GM23338 (cell line): Measurements from ENCODE around the gene GRAMD1B. TPM values are rescaled to one million over a fixed set of nuclear protein-coding genes. Genes with fewer than 3 reads are reported as not detected.

Source experiments
- ATAC-seq: fragments of 200-7000 bp; cut with Tn5 transposase; 3 replicates; pipeline ENCODE4 v1.9.1; 2020
- DNase-seq: peaks from one replicate; pipeline ENCODE4 v3.0.0-alpha.2; 2015; ENCODE audit warnings: low spot score
- H2AFZ ChIP-seq: fragments of 200-600 bp; sonication (generic); 2 replicates; pipeline ENCODE4 v1.8.0; 2016; ENCODE audit warnings: antibody characterized with exemption, mild to moderate bottlenecking, moderate library complexity
- H3F3A ChIP-seq: fragments of 200-600 bp; sonication (generic); replicated peaks from 2 replicates; pipeline ENCODE4 v1.8.0; 2017; ENCODE audit warnings: antibody characterized with exemption, mixed run types, low read depth
- H3K27ac ChIP-seq: fragments of 200-600 bp; sonication (generic); 2 replicates; pipeline ENCODE4 v1.6.1; 2016; ENCODE audit warnings: low read depth
- H3K27me3 ChIP-seq: fragments of 200-600 bp; sonication (generic); 2 replicates; pipeline ENCODE4 v1.8.0; 2016; ENCODE audit warnings: mild to moderate bottlenecking, mixed run types, moderate library complexity; ENCODE audit not compliant: insufficient read depth
- H3K36me3 ChIP-seq: fragments of 200-600 bp; sonication (generic); 2 replicates; pipeline ENCODE4 v1.8.0; 2016; ENCODE audit warnings: mild to moderate bottlenecking; ENCODE audit not compliant: insufficient read depth
- H3K4me1 ChIP-seq: fragments of 200-600 bp; sonication (generic); 2 replicates; pipeline ENCODE4 v1.8.0; 2016; ENCODE audit warnings: mild to moderate bottlenecking, moderate library complexity; ENCODE audit not compliant: insufficient read depth
- H3K4me2 ChIP-seq: fragments of 200-600 bp; sonication (generic); 2 replicates; pipeline ENCODE4 v1.7.1; 2017; ENCODE audit warnings: mixed run types
- H3K4me3 ChIP-seq: fragments of 200-600 bp; sonication (generic); 2 replicates; pipeline ENCODE4 v1.6.1; 2016; ENCODE audit warnings: mixed run types
- H3K79me2 ChIP-seq: fragments of 200-600 bp; sonication (generic); replicated peaks from 2 replicates; pipeline ENCODE4 v1.8.0; 2017; ENCODE audit warnings: mild to moderate bottlenecking; ENCODE audit not compliant: insufficient read depth
- H3K9me2 ChIP-seq: fragments of 200-600 bp; sonication (generic); 2 replicates; pipeline ENCODE4 v1.8.0; 2017; ENCODE audit not compliant: insufficient read depth
- H4K20me1 ChIP-seq: fragments of 200-600 bp; sonication (generic); replicated peaks from 2 replicates; pipeline ENCODE4 v1.8.0; 2017; ENCODE audit warnings: mild to moderate bottlenecking; ENCODE audit not compliant: insufficient read depth
- H3K27ac Mint-ChIP-seq: 2 replicates; pipeline ENCODE4 v1.8.0; 2020; ENCODE audit warnings: inconsistent platforms, mild to moderate bottlenecking, moderate library complexity, mixed read lengths
- H3K27me3 Mint-ChIP-seq: 3 replicates; pipeline ENCODE4 v1.8.0; 2022; ENCODE audit warnings: low read depth, mild to moderate bottlenecking, moderate library complexity, mixed read lengths, inconsistent platforms; ENCODE audit not compliant: insufficient read depth, poor library complexity
- H3K36me3 Mint-ChIP-seq: 3 replicates; pipeline ENCODE4 v1.8.0; 2021; ENCODE audit warnings: low read depth, mild to moderate bottlenecking, inconsistent platforms, moderate library complexity, mixed read lengths
- H3K4me1 Mint-ChIP-seq: 3 replicates; pipeline ENCODE4 v1.8.0; 2020; ENCODE audit warnings: mild to moderate bottlenecking, inconsistent platforms, mixed read lengths
- H3K4me3 Mint-ChIP-seq: 3 replicates; pipeline ENCODE4 v1.8.0; 2021; ENCODE audit warnings: moderate library complexity, mild to moderate bottlenecking, inconsistent platforms, mixed read lengths
- H3K9me3 Mint-ChIP-seq: 3 replicates; pipeline ENCODE4 v1.8.0; 2020; ENCODE audit warnings: moderate library complexity, mild to moderate bottlenecking, inconsistent platforms, mixed read lengths
- EZH2 ChIP-seq: fragments of 200-600 bp; sonication (generic); IDR thresholded peaks from one replicate; pipeline ENCODE4 v1.8.0; 2017; ENCODE audit warnings: antibody characterized with exemption, mild to moderate bottlenecking, low read depth; ENCODE audit not compliant: unreplicated experiment
- EZH2phosphoT487 ChIP-seq: fragments of 200-600 bp; sonication (generic); IDR thresholded peaks from one replicate; pipeline ENCODE4 v1.8.1; 2018; ENCODE audit warnings: antibody characterized with exemption; ENCODE audit not compliant: unreplicated experiment
- ZNF114 ChIP-seq: fragments of 250-450 bp; sonication (Bioruptor Pico); IDR thresholded peaks from 2 replicates; pipeline ENCODE4 v1.5.0; 2020; ENCODE audit warnings: mild to moderate bottlenecking, moderate library complexity
- ZNF331 ChIP-seq: fragments of 250-450 bp; sonication (Bioruptor Pico); IDR thresholded peaks from 2 replicates; pipeline ENCODE4 v1.5.0; 2020; ENCODE audit warnings: low read depth, mild to moderate bottlenecking, moderate library complexity
- polyA plus RNA-seq: library from polyadenylated mRNA; unstranded; fragments of >200 nt; fragmentation: Nextera tagmentation; extraction: Ambion mirVana; gene quantifications from 2 replicates; pipeline ENCODE4 v1.2.1, GENCODE V29; 2016
- total RNA-seq: library from RNA; depleted of rRNA; stranded (reverse); fragments of >200 nt; shearing (Covaris generic); gene quantifications from 2 replicates; pipeline ENCODE4 v1.2.3, GENCODE V29; 2014
- TF ChIP-seq, protein P1 (sequence below), 2 experiments: fragments of 200-600 bp in 1 of 2; sonication (generic) in 1 of 2; conservative IDR thresholded peaks; 2 replicates each; pipeline versions ENCODE4 v1.5.1 to v1.6.1; 2016 to 2017; ENCODE audit warnings: antibody characterized with exemption in 2 of 2, low read depth in 2 of 2, mild to moderate bottlenecking in 2 of 2, moderate library complexity in 1 of 2
- TF ChIP-seq, protein P2 (sequence below): IDR thresholded peaks from 2 replicates; pipeline ENCODE4 v1.6.1; 2016; ENCODE audit warnings: antibody characterized with exemption

The GRAMD1B gene
- total and polyA plus RNA-seq, 2 experiments from 2014 or later, result 3.7 to 24.3 TPM

DNA sequence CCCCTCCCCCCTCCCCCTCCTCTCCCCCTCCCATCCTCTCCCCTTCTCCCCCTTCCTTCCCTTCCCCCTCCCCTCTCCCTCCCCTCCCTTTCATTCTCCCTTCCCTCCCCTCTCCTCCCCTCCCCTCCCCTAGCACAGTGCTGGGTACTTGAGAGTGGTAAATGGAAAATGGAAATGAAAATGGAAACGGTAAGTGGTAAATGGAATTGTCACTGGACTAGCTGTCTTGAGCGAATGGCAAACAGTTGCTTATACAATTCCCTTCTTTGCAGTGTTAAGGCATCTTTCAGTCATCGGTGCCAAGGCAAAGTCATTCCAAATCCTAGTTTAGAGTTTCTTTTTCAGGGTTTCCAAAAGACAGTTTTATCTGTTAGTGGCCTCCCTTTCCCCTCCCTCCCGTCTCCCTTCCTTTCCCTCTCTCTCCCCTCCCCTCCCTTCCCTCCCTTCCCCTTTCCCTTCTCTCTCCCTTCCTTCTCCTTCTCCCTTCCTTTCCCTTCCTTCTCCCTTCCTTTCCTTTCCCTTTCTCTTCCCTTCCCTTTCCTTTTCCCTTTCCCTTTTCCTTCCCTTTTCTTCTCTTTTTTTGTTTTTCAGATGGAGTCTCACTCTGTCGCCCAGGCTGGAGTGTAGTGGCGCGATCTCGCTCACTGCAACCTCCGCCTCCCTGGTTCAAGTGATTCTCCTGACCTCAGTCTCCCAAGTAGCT lies 47.3 kb downstream of the GRAMD1B start (continued):
- TF ChIP-seq EZH2phosphoT487, result no peak
- TF ChIP-seq, protein P1, sequence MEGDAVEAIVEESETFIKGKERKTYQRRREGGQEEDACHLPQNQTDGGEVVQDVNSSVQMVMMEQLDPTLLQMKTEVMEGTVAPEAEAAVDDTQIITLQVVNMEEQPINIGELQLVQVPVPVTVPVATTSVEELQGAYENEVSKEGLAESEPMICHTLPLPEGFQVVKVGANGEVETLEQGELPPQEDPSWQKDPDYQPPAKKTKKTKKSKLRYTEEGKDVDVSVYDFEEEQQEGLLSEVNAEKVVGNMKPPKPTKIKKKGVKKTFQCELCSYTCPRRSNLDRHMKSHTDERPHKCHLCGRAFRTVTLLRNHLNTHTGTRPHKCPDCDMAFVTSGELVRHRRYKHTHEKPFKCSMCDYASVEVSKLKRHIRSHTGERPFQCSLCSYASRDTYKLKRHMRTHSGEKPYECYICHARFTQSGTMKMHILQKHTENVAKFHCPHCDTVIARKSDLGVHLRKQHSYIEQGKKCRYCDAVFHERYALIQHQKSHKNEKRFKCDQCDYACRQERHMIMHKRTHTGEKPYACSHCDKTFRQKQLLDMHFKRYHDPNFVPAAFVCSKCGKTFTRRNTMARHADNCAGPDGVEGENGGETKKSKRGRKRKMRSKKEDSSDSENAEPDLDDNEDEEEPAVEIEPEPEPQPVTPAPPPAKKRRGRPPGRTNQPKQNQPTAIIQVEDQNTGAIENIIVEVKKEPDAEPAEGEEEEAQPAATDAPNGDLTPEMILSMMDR (conservative IDR thresholded peaks at IDR 0.05; ENCODE audit: low read depth in 2 of 2), result no peak
- TF ChIP-seq, protein P2, sequence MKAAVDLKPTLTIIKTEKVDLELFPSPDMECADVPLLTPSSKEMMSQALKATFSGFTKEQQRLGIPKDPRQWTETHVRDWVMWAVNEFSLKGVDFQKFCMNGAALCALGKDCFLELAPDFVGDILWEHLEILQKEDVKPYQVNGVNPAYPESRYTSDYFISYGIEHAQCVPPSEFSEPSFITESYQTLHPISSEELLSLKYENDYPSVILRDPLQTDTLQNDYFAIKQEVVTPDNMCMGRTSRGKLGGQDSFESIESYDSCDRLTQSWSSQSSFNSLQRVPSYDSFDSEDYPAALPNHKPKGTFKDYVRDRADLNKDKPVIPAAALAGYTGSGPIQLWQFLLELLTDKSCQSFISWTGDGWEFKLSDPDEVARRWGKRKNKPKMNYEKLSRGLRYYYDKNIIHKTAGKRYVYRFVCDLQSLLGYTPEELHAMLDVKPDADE, result no peak
- no peak for TF ChIP-seq ZNF114
- TF ChIP-seq ZNF331 (CRISPR knock-in tag), result no peak

DNA sequence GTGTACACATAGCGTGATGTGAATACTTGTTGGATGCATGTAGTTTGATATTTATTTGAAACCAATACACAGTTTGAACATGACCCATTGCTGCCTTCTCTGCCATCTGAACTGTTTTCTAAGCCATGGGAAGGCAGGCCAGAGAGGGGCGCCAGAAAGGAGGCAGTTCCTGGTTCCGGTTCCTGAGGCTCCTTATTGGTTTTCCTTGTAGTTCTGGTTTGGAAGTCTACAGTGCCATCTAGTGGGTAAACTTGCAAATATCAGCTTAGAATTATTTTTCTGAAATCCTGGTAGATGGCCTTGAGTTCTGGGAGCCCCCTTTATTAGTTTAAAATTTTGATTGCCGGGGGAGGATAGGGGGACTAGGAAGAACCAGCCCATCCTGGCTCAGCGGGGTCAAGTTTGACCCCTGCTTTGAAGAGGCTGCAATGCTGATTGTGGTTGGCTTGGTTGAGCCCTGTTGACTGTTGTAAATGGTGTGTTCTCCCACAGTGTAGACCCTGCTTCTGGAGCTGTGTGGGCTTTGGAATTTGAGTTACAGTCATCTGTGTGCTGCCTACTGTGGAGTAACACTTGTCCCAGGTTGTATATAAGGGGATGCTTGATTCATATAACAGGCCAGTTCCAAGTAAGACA lies 48.4 kb downstream of the GRAMD1B start:
- Mint-ChIP-seq H3K27me3 (peaks cover 8% of the 10 kb centered on the region), H3K36me3 (peaks cover 3% of the 10 kb centered on the region), H3K27ac (no peak overlapping the region), H3K4me1 (peaks cover 34% of the 10 kb centered on the region), H3K9me3 (no peaks in the 10 kb centered on the region), H3K4me3 (no peak overlapping the region)
- H3K27me3 ChIP-seq, result no peaks in the 10 kb centered on the region
- H3K9me2 ChIP-seq, result no peaks in the 10 kb centered on the region
- no peaks in the 10 kb centered on the region for H4K20me1 ChIP-seq
- H3K4me1 ChIP-seq, result peaks cover 20% of the 10 kb centered on the region
- peaks cover 5% of the 10 kb centered on the region; the same call in 1 of the 2 replicates for H3K79me2 ChIP-seq
- H3K27ac ChIP-seq, result no peak overlapping the region
- H3K4me2 ChIP-seq, result no peak overlapping the region
- H2AFZ ChIP-seq, result no peak overlapping the region
- DNase-seq (peak; percentile 92), ATAC-seq (peak; percentile 75)
- TF ChIP-seq, protein P1 (conservative IDR thresholded peaks at IDR 0.05; ENCODE audit: low read depth in 2 of 2), result peak; percentile 83 to 84
- TF ChIP-seq EZH2, result no peak
- H3K4me3 ChIP-seq, result no peak overlapping the region
- H3F3A ChIP-seq, result no peaks in the 10 kb centered on the region
- no peaks in the 10 kb centered on the region for H3K36me3 ChIP-seq
